ENCODE data around the gene CACNA2D4. TPM values are rescaled to one million over a fixed set of nuclear protein-coding genes. Genes with fewer than 3 reads are reported as not detected.

Gene CACNA2D4
- total RNA-seq, 1 donor = 0.27 TPM

GRCh38 chr12:1881936-1882335, 36.5 kb downstream of the CACNA2D4 start:
- TF ChIP-seq CTCF (IDR thresholded peaks at IDR 0.05; ENCODE audit: insufficient read depth, low read length) = no peak

GRCh38 chr12:1881301-1881700, 37.2 kb downstream of the CACNA2D4 start:
- DNase-seq (ENCODE audit: low read depth) = no peak
- no peak for TF ChIP-seq CTCF (IDR thresholded peaks at IDR 0.05; ENCODE audit: insufficient read depth, low read length)

More at GRCh38 chr12:1881936-1882335, 36.5 kb downstream of the CACNA2D4 start:
- DNase-seq (ENCODE audit: low read depth) = no peak
- no peak overlapping the region for H3K4me3 ChIP-seq (ENCODE audit: low read depth, low read length)

GRCh38 chr12:1880876-1881275, 37.6 kb downstream of the CACNA2D4 start:
- no peak for TF ChIP-seq CTCF (IDR thresholded peaks at IDR 0.05; ENCODE audit: insufficient read depth, low read length)
- no peak for DNase-seq (ENCODE audit: low read depth)
- H3K4me3 ChIP-seq (ENCODE audit: low read depth, low read length) = no peak overlapping the region

More at GRCh38 chr12:1881301-1881700, 37.2 kb downstream of the CACNA2D4 start:
- no peak overlapping the region for H3K4me3 ChIP-seq (ENCODE audit: low read depth, low read length)

- no peak for TF ChIP-seq CTCF (IDR thresholded peaks at IDR 0.05; ENCODE audit: insufficient read depth, low read length)
- no peak overlapping the region for H3K4me3 ChIP-seq (ENCODE audit: low read depth, low read length)
- DNase-seq (ENCODE audit: low read depth) = no peak
Measured at GRCh38 chr12:1880153-1880845, 38.2 kb downstream of the CACNA2D4 start.

GRCh38 chr12:1879633-1880032, 38.8 kb downstream of the CACNA2D4 start:
- no peak overlapping the region for H3K4me3 ChIP-seq (ENCODE audit: low read depth, low read length)
- TF ChIP-seq CTCF (IDR thresholded peaks at IDR 0.05; ENCODE audit: insufficient read depth, low read length) = no peak

GRCh38 chr12:1878695-1879094, 39.8 kb downstream of the CACNA2D4 start:
- no peak overlapping the region for H3K4me3 ChIP-seq (ENCODE audit: low read depth, low read length)
- no peak for TF ChIP-seq CTCF (IDR thresholded peaks at IDR 0.05; ENCODE audit: insufficient read depth, low read length)
- no peak for DNase-seq (ENCODE audit: low read depth)

More at GRCh38 chr12:1879633-1880032, 38.8 kb downstream of the CACNA2D4 start:
- no peak for DNase-seq (ENCODE audit: low read depth)

GRCh38 chr12:1878214-1878613, 40.2 kb downstream of the CACNA2D4 start:
- no peak for DNase-seq (ENCODE audit: low read depth)
- H3K4me3 ChIP-seq (ENCODE audit: low read depth, low read length) = no peak overlapping the region
- TF ChIP-seq CTCF (IDR thresholded peaks at IDR 0.05; ENCODE audit: insufficient read depth, low read length) = no peak
